ENCODE results near the gene MUC20.
"Not testable (repeated sequence)": the region's sequence is repeated elsewhere in the genome, so short reads cannot be mapped to it uniquely, and the experiment has no call there.

The MUC20 gene

GRCh38 chr3:195693428-195694216 lies 27.2 kb upstream of the MUC20 start:
- no peak for DNase-seq

DNA sequence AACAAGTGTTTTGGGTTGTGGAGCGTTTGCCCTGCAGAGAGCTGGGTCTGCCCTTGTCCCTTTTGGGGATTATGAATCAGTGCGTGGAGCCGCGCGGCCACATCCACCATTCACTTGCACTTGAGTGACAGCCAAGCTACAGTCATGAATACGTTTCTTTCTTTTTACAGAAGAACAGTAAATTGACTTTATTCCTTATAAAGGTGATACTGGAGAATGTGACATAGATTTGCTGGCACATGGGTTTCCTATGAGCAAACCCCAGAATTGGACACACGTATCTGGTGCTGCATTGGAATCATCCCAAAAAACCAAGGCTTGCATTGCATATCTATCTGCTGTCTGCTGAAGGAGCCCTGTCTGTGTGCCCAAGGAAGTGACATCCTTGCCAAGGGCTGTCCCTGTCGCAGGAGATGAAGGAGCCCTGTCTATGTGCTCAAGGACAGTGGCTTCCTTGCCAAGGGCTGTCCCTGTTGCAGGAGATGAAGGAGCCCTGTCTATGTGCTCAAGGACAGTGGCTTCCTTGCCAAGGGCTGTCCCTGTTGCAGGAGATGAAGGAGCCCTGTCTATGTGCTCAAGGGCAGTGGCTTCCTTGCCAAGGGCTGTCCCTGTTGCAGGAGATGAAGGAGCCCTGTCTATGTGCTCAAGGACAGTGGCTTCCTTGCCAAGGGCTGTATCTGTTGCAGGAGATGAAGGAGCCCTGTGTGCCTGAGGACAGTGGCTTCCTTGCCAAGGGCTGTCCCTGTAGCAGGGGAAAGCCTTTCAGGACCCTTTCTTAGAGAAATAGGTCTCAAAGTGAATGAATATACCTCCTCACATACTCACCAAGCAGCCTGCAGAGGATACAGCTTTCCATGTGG lies 26.3 kb upstream of the MUC20 start:
- DNase-seq, result not testable (repeated sequence)

DNA sequence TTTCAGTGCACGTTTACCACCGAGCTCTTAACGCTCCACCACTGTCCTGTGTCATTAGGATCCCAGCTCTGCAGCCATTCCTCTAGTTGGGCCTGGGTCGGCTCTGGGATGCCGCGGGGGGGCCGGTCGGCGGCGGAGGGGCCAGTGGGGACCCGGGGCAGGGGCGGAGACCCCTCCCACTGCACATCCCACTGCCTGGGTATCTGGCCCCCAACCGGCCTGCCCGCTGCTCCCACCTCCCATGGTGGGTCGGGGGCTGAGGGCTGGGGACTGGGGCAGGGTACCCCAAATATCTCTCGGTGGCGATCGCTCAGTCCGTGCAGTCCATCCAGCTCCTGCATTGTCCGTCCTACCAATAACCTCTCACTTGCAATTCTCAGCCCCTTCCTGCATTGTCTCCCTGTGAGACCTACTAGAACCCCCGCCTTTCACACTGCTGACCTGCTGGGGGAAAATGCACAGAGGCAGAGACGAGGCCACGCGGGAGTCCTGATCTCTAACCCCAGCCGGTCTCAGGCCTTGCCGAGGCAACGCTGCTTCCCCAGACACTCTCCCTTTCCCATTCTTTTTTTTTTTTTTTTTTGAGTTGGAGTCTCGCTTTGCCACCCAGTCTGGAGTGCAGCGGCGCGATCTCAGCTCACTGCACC lies 24.0 kb upstream of the MUC20 start:
- DNase-seq, result no peak

GRCh38 chr3:195697582-195698324 lies 23.0 kb upstream of the MUC20 start:
- no peak for DNase-seq

GRCh38 chr3:195698325-195698646 lies 22.5 kb upstream of the MUC20 start:
- DNase-seq, result no peak

GRCh38 chr3:195698647-195699387 lies 22.0 kb upstream of the MUC20 start:
- DNase-seq, result no peak

DNA sequence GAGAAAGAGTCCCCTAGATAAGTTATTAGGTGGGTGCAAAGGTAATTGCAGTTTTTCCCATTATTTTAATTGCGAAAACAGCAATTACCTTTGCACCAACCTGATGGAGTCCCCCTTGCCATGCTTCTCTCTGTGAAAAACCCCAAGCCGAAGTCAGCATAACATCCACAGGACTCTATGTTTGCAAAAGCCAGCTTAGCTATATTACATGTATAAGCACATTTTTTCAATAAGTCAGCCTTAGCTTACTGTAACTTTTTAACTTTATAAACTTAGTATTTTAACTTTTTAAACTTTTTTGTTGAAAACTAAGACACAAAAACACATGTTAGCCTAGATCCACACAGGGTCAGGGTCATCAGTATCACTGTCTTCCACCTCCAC lies 21.4 kb upstream of the MUC20 start:
- DNase-seq, result no peak

DNA sequence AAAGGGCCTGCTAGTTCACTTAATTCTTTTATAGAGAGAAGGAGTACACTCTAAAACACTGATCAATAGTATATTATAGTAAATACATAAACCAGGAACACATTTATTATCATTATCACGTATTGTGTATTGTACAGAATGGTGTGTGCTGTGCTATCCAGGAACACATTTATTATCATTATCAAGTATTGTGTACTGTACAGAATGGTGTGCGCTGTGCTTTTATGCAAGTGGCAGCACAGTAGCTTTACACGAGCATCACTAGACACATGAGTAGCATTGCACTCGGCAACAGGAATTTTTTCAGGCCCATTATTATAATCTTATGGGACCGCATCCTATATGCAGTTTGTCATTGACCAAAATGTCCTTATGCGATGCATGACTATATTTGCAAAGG lies 20.9 kb upstream of the MUC20 start:
- DNase-seq, result no peak

DNA sequence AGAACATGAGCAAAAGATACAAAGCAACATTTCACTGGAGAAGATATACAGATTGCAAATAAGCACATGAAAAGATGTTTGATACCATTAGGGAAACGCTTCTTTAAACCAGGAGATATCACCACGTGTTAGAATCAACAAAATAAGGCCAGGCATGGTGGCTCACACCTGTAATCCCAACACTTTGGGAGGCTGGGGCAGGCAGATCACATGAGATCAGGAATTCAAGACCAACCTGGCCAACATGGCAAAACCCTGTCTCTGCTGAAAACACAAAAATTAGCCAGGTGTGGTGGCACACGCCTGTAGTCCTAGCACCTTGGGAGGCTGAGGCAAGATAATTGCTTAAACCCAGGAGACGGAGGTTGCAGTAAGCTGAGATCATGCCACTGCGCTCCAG lies 20.5 kb upstream of the MUC20 start:
- no peak for DNase-seq

GRCh38 chr3:195701042-195701915 lies 19.5 kb upstream of the MUC20 start:
- DNase-seq, result no peak

GRCh38 chr3:195703776-195704175 lies 17.0 kb upstream of the MUC20 start:
- no peak for DNase-seq

- no peak for DNase-seq
Measured at GRCh38 chr3:195704433-195704999, 16.3 kb upstream of the MUC20 start.

- no peak for DNase-seq
Measured at GRCh38 chr3:195705081-195705991, 15.4 kb upstream of the MUC20 start.

DNA sequence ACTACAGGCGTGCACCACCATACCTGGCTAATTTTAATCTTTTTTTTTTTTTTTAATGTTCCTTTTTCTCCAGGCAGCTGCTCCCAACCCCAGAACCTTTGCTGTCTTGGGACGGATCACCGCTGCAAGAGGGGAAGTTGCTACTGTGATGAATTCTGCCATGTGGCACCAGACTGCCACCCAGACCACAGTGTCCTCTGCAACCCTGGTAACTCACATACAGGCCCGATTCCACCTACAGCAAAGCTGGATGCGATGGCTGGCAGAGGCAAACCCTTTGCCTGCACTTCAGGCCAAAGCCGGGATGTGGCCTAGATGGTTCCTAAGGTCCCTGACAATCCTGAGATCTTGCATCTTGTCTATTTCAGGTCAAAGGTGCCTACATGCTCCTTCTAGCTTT lies 12.7 kb upstream of the MUC20 start:
- no peak for DNase-seq

GRCh38 chr3:195708626-195709481 lies 11.9 kb upstream of the MUC20 start:
- no peak for DNase-seq

DNA sequence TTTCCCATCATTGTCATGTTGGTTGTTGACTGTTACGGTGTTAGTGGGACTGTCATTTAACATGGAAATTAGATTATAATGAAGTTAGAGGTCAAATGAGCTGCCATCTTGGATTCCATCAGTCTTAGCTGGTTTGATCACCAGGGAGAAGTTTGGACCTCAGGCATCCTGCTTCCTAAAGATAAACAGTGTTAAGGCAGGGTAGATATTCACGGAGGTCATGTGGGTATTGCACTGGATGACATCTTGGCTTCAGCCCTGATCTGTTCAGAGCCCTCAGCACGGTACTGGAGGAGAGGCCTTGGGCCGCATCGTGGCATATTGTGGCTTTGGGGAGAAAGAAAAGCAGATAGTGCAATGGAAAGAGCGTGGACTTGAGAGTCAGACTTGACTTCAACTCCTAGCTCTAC lies 11.1 kb upstream of the MUC20 start:
- no peak for DNase-seq

GRCh38 chr3:195710126-195710905 lies 10.5 kb upstream of the MUC20 start:
- DNase-seq, result not testable (repeated sequence)

All from DMS53 (cell line).